ENCODE results near the gene KLK5. TPM values are rescaled to one million over a fixed set of nuclear protein-coding genes. Genes with fewer than 3 reads are reported as not detected.

Gene KLK5
- total RNA-seq, 1 donor from 2014 or later, result 5.9 TPM

- H3K4me1 ChIP-seq, result no peaks in the 10 kb centered on the region
- H3K4me3 ChIP-seq, result no peak overlapping the region
- H3K27ac ChIP-seq, result no peak overlapping the region
- H3K36me3 ChIP-seq, result no peaks in the 10 kb centered on the region
- H3K9me3 ChIP-seq, result no peaks in the 10 kb centered on the region
- no peaks in the 10 kb centered on the region for H3K27me3 ChIP-seq
- TF ChIP-seq, protein P1, sequence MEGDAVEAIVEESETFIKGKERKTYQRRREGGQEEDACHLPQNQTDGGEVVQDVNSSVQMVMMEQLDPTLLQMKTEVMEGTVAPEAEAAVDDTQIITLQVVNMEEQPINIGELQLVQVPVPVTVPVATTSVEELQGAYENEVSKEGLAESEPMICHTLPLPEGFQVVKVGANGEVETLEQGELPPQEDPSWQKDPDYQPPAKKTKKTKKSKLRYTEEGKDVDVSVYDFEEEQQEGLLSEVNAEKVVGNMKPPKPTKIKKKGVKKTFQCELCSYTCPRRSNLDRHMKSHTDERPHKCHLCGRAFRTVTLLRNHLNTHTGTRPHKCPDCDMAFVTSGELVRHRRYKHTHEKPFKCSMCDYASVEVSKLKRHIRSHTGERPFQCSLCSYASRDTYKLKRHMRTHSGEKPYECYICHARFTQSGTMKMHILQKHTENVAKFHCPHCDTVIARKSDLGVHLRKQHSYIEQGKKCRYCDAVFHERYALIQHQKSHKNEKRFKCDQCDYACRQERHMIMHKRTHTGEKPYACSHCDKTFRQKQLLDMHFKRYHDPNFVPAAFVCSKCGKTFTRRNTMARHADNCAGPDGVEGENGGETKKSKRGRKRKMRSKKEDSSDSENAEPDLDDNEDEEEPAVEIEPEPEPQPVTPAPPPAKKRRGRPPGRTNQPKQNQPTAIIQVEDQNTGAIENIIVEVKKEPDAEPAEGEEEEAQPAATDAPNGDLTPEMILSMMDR (IDR thresholded peaks at IDR 0.05), result no peak
- TF ChIP-seq POLR2A (IDR thresholded peaks at IDR 0.05) (no peak), POLR2AphosphoS5 (IDR thresholded peaks at IDR 0.05; ENCODE audit: insufficient read depth in 1 of 2, low read depth in 1 of 2) (no peak)
- DNase-seq (ENCODE audit: extremely low spot score in 2 of 2), result no peak
- intact Hi-C loops (cut with DNase I), result no loop called here
These were observed 3.0 kb downstream of the KLK5 start for GRCh38 chr19:50949861-50950260.

GRCh38 chr19:50947123-50947522 lies 5.7 kb downstream of the KLK5 start:
- Histone ChIP-seq H3K27me3 (no peaks in the 10 kb centered on the region), H3K4me3 (no peak overlapping the region), H3K9me3 (no peaks in the 10 kb centered on the region), H3K27ac (no peak overlapping the region), H3K36me3 (no peaks in the 10 kb centered on the region), H3K4me1 (no peaks in the 10 kb centered on the region)
- no peak for DNase-seq (ENCODE audit: extremely low spot score in 2 of 2)
- TF ChIP-seq, protein P1 (IDR thresholded peaks at IDR 0.05), result no peak
- no peak for TF ChIP-seq POLR2A (IDR thresholded peaks at IDR 0.05)
- no peak for TF ChIP-seq POLR2AphosphoS5 (IDR thresholded peaks at IDR 0.05; ENCODE audit: insufficient read depth in 1 of 2, low read depth in 1 of 2)
- intact Hi-C loops (cut with DNase I), result no loop called here

DNA sequence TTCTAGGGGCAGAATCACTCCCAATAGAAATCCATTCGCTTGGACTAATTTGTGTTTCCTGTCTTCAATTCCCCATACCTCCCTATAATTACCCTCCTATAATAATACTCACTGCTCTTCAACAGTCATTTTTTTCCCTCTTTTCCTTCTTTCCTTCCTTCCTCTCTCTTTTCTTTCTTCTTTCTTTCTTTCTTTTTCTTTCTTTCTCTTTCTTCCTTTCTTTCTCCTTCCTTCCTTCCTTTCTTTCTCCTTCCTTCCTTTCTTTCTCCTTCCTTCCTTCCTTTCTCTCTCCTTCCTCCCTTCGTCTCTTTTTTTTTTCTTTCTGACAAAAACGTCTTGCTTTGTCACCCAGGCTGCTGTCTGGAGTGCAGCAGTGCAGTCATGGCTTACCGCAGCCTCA lies 8.0 kb downstream of the KLK5 start:
- Histone ChIP-seq H3K4me3 (no peak overlapping the region), H3K9me3 (no peaks in the 10 kb centered on the region), H3K4me1 (no peaks in the 10 kb centered on the region), H3K27ac (no peak overlapping the region), H3K36me3 (no peaks in the 10 kb centered on the region), H3K27me3 (no peaks in the 10 kb centered on the region)
- DNase-seq (ENCODE audit: extremely low spot score in 2 of 2), result no peak
- TF ChIP-seq POLR2A (IDR thresholded peaks at IDR 0.05), result no peak
- no peak for TF ChIP-seq POLR2AphosphoS5 (IDR thresholded peaks at IDR 0.05; ENCODE audit: insufficient read depth in 1 of 2, low read depth in 1 of 2)
- TF ChIP-seq, protein P1 (IDR thresholded peaks at IDR 0.05), result no peak
- intact Hi-C loops (cut with DNase I), result no loop called here

- intact Hi-C loops (cut with DNase I), result no loop called here
- Histone ChIP-seq H3K4me1 (no peaks in the 10 kb centered on the region), H3K36me3 (no peaks in the 10 kb centered on the region), H3K9me3 (no peaks in the 10 kb centered on the region), H3K27ac (no peak overlapping the region), H3K27me3 (no peaks in the 10 kb centered on the region), H3K4me3 (no peak overlapping the region)
- no peak for DNase-seq (ENCODE audit: extremely low spot score in 2 of 2)
- TF ChIP-seq, protein P1 (IDR thresholded peaks at IDR 0.05), result no peak
- TF ChIP-seq POLR2A (IDR thresholded peaks at IDR 0.05) (no peak), POLR2AphosphoS5 (IDR thresholded peaks at IDR 0.05; ENCODE audit: insufficient read depth in 1 of 2, low read depth in 1 of 2) (no peak)
These were observed 9.6 kb downstream of the KLK5 start for GRCh38 chr19:50943074-50943828.

GRCh38 chr19:50939596-50939995 lies 13.2 kb downstream of the KLK5 start:
- TF ChIP-seq, protein P1 (IDR thresholded peaks at IDR 0.05), result no peak
- no peak for TF ChIP-seq POLR2A (IDR thresholded peaks at IDR 0.05)
- TF ChIP-seq POLR2AphosphoS5 (IDR thresholded peaks at IDR 0.05; ENCODE audit: insufficient read depth in 1 of 2, low read depth in 1 of 2), result no peak
- Histone ChIP-seq H3K27me3 (no peaks in the 10 kb centered on the region), H3K4me3 (no peak overlapping the region), H3K36me3 (no peaks in the 10 kb centered on the region), H3K27ac (no peak overlapping the region), H3K4me1 (no peaks in the 10 kb centered on the region), H3K9me3 (no peaks in the 10 kb centered on the region)
- intact Hi-C loops (cut with DNase I), result no loop called here
- DNase-seq (ENCODE audit: extremely low spot score in 2 of 2), result no peak

Measured in vagina (tissue), 2 donors.